Activated gamma-delta T cell treated with Interleukin-2 at 50 U/mL for 16 hours (primary cell): Measurements from ENCODE around the gene NDUFAF8.

Experiments
- DNase-seq: peaks from one replicate; pipeline ENCODE4 v3.0.0-alpha.2; 2020

The NDUFAF8 gene

DNA sequence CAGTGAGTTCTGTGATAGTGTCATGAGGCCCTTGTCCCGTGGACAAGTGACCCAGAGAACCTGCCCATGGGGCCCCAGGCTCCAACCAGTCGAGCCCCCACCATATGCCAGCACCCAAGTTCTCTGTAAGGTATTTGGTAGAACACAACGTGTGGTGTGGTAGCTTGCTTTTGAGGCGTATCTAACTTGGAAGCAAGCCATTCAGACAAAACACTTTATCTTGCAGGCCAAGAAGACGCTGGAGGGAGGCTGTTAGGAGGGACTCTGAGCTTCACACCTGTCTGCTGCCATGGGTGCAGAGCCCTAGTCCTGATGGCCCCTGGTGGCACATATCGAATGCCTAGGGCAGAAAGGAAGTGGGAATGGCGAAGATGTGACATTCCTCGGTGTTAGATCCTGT is 1.6 kb downstream of the NDUFAF8 start:
- DNase-seq = no peak

DNA sequence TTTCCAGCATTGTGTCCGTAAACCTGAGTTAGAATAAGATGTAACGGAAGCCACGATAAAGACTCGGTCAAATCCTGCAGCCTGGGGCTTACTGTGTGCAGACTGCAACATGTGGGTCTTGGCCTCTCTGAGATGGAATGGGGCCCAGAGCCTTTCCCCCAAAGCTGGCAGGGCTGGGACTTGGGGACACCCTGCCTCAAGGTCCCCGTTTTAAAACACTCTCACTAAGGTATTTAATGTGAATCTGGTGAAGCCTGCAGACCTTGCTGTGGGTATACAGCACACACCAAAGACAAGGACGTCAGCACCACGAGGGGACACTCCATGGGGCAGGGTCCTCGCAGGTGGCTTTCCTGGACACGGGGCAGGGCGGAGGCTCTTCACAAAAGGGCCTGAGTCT is 2.1 kb downstream of the NDUFAF8 start:
- no peak for DNase-seq

DNA sequence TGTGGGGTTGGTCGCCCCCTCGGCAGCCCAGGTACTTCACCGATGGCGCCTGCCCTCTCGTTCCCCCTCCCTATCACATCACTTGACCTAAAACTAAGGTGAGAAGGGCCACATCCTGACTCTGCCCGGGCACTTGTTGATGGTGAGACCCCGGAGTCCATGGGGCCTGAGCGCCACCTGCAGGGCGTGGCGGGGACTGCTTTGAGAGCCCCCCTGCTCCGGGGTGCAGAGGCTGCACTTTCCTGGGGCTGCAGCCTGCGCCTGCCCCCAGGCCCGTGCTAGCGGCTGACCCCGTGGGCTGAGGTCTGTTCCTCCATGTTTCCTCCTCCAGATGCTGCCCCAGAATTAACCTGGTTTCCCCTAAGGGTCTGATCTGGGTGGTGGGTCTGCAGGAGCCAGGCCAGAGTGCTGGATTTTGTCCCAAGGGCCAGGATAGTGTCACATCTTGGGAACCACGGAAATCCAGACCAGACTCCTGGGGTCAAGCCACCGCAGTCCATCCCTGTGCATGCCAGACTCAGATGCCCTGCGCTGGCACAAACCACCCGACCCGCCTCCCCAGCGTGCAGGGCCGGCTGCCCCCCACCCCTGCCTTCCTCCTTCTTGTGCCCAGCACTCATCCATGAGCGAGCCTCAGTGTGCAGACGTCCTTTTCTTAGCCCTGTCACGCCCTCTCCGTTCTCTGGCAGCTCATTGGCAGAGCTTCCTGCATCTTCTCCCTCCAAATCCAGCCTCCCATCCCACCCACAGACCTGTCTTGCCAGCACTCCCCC is 2.7 kb downstream of the NDUFAF8 start:
- peak; percentile 53 for DNase-seq

DNA sequence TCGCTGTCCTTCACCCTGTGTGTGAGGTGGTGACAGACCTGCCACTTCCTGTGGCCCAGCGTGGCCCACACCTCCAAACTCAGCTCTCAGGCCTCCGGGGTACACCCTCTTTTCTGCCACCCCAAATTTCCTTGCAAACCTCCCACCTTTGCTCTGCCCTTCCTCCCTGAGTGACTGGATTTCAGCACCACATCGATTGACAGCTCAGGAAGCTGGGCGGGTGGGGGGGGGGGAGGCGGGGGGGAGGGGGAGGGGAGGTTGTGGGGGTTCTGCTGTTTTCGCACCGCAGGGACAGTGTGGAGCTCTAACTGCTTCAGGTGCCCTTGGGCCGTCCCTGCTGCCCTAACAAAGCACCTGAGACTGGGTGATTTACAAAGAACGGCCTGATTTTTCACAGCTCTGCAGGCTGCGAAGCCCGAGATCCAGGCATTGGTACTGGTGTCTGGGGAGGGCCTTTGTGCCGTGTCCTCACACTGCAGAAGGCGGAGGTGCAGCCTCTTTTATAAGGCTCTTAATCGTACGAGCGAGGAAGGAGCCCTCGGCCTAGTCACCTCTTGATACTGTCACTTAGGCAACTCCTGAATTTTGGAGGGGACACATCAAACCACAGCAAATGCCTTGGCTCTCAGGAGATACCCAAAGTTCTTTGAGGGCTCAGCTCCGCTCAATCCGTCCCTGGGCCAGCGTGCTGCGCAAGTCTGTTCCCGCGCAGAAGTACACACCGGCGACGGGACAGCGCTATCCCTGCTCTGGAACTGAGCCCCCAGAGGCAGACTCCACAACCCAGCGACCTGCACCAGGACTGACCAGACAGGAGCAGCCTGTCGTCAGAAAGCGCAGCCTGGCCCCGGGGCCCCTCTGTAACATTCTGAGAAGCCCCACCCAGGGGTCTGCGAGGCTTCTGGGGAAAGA is 3.6 kb downstream of the NDUFAF8 start:
- DNase-seq = no peak

DNA sequence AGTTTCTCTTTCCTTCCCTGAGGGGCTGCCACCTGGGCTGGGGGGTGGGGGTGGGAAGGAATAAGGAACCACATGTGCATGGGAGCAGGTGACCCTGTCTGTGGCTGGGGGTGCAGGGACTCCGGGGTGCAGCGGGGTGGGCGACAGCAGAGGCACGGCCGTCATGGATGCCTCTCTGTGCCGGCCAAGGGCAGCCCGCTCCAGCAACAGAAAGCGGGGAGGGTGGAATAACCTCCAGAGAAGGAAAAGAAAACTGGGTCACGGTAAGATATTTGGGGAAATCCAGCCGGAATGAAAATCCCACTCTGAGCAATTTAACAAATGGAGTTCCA is 4.2 kb downstream of the NDUFAF8 start:
- DNase-seq = no peak

DNA sequence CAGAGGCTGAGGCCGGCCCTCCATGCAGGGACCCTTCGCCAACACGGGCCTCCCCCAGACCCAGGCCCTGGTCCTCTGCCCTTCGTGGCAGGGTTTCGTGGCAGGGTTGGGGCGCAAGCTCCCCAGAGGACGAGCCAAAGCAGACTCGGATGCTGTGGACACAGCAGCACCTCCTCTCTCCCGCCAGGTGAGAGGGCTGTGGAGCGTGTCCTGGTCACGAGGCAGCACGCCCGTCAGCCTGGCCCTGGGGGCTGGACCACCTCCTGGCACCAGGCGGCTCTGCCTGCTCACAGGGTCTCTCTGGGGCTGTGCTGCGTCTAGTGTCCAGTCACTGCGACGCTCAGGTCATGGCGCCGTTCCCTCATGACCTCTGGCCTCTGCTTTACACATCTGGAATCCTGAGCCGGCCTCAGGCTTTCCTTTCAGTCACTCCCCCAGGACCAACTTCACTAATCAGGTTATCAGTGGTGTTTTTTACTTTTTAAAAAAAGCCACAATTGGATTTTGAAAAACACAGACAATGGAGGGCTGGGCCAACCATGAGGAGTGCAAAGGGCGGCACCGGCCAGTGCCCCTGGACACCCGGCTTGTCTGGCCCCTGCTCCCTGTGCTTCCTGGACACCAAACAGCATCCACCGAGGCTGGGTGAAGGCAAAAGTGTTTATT is 5.4 kb downstream of the NDUFAF8 start:
- DNase-seq = no peak

DNA sequence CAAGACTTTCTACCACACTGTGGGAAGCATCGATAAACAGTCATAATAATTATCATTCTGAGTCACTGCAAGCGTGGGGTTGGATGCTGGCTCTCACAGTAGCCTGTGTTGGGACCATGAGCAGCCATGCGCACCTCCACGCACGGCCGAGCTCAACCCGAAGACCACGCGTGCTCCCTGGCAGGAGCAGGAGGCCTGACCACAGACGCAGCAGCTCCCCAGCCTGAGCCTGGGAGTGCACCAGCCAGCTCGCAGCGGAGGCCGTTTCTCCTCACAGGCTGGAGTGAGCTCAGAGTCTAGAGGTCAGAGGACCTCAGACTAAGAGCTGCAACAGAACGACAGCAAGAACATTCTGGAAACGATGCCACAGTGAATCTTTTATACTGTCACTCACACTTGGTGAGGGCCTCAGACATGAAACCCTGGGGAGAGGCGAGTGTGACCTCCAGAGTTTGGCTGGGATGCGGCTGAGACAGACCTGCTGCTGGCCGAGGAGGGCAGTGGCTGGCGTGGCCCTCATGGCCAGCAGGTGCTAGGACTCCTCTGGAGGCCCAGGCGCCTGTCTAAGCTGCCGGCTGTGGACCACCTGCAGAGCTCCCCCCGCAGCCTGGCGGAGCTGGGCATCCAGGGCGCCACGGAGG is 6.0 kb downstream of the NDUFAF8 start:
- DNase-seq = no peak

DNA sequence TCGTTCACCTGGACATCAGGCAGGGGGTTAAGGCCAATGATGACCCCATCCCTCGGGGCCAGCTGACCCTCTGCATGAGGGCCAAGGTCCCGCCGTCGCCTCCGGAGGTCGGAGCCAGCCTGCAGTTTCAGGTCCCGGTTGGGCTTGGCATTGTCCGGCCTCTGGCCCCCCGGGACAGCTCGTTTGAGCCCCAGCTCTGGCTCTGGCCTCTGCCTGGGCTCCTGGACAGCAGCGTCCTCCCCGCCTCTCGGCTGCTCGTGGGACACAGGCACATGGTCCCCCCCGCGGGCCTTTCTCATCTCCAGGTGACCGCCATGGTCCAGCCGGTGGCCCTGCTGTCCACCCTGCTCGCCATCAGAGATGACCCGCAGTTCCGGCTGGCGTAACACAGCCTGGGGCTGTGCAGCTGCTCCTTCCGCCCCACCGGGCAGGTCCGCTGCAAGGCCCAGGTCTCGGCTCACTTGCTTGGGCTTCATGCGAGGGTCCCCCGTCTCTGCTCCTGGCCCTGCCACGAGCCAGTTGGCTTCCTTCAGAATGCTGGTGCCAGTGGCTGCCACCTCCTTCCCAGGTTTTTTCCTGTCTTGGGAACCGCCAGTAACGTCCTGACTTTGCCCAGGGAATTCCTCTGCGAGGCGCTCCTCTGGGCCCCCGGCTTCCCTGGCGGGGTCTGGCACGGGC is 6.7 kb downstream of the NDUFAF8 start:
- no peak for DNase-seq

DNA sequence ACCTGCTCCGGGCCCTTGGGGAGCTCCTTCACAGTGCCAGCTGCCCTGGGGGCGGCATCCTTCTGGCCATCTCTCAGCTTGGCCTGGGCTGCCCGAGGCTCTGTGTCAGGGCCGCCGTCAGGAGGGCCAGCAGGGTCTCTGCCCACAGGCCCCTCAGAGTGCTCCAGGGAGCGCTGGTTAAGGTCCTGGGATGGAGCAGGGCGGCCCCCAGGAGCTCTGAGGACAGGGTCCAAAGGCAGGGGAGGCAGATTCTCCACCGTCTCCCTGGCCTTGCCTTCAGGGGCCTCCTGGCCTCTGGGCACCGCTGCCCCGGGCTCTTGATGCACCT is 7.2 kb downstream of the NDUFAF8 start:
- DNase-seq = no peak

DNA sequence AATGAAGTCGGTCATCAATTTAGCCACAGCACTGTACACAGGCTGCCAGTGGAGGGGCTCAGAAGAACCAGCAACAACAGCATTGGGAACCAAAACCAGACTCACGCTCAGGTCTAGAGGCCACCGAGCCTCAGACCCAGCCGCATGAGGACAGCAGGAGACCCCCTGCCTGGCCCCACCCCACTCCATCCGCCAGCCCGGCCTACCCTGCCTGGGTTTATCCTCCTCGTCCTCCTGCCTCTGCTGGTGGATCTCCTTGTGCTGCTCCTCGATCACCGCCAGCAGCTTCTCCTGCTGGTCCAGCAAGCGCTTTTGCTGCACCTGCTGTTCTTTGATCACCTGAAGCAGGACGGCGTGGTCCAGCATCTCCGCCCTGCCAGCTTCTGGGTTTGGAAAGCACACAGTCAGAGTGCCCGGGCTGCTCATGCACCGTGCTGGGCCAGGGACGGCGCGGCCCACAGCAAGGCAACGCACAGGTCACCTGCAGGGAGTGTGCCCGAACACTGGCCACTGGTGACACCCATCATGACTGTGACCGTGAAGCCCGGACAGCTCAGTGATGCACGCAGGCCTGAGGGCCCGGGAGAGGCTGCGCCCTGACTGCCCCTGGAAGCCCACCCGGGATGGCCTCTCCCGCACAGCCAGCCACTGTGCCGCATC is 7.7 kb downstream of the NDUFAF8 start:
- DNase-seq = no peak

DNA sequence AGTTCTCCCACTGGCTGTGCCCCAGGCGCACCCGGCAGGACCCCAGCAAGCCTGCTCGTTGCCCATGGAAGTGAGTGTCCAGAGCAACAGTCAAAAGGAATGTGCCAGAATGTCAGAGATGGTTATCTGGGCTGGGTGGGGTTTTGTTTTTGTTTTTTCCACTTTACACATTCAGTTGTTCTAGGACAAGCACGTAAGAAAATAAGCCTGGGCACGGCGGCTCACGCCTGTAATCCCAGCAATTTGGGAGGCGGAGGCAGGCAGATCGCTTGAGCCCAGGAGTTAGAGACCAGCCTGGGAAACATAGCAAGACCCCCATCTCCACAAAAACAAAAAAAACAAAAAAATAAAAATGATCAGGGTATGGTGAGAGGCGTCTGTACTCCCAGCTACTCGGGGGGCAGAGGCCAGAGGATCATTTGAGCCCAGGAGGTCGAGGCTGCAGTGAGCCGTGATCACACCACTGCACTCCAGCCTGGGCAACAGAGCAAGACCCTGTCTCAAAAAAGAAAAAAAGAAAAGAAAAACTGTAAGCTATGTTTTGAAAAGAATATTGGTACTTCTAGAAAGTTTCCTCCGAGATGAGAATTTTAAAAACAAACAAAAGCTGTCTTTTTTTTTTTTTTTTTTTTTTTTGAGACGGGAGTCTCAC is 8.3 kb downstream of the NDUFAF8 start:
- DNase-seq = no peak

DNA sequence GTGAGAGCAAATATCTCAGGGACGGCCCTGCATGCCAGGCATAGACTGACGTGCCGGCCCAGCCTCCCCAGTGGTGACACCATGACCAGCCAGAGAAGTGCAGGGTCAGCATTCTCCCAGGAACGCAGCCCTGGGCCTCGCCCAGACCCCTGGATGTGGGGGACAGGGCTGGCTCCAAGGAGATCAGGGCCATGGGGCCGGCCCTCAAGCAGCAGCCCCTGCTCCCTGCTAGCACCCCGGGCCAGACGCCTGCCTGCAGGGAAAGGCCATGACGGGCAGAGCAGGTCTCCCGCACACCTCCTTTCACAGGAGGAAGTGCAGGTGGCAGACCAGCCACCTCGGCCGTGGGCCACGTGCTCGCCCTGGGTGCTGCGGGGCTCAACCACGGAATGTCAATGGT is 9.5 kb downstream of the NDUFAF8 start:
- no peak for DNase-seq

DNA sequence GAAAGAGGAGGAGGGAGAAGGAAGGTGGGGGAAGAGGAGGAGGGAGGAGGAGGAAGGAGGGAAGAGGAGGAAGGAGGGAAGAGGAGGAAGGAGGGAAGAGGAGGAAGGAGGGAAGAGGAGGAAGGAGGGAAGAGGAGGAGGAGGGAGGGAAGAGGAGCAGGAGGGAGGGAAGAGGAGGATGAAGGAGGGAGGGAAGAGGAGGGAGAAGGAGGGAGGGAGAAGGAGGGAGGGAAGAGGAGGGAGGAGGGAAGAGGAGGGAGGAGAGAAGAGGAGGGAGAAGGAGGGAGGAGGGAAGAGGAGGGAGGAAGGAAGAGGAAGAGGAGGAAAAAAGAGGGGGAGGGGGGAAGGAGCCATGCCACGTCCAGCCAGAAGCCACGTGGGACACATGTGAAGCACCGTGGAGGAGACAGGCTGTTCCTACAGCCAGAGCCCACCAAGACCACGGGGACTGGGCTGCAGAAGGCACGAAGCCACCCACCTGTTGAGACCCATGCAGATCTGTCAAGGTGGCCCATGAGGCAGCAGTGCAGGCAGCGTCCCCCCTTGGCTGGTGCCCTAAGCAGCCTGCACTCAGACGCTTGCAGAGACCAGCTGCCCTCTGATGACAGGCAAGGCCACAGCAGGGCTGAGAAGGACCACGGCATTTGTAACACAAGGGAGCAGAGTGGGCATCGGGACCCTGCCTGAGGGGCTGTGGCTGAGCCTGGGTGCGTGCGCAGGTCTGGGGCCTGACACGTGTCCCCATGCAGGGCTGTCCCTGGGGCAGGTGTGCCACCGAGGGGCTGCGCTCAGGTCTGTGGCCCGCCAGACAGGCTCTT is 10.3 kb downstream of the NDUFAF8 start:
- DNase-seq = no peak

DNA sequence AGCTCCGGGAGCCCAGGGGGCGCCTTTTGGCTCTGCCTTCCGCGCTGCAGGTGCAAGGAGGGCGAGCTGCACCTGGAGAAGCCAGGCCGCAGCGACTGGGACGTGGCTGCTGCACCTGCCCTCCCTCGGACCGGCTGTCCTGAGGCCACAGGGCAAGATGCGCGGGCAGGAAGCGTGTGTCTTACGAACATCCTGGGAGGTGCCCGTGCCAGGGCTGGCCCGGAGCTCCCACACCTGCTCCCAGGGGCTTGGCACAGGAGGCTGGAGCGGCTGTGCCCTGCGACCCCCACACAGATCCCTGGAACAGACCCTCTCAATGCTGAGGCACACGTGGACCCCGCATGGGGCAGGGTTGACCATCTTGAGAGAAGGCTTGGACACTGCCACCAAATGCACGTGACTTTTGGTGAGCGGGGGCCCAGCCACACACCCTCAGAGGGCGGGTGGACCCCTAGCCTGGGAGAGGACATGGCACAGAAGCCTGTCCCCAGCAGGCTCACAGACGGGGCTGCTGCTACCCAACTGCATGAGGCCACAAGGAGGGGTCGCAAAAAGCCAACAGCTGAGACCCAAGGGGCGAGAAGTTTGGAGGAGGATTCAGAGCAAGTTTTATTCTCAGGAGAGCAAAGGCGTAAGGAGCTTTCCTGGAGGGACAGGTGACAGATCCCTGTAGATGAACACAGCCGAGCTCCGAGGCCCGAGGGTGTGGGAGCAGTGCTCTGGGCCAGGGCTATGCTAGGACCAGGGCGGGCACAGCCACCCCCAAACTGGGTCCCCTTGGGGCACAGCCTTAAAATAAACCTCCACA is 11.4 kb downstream of the NDUFAF8 start:
- DNase-seq = no peak

DNA sequence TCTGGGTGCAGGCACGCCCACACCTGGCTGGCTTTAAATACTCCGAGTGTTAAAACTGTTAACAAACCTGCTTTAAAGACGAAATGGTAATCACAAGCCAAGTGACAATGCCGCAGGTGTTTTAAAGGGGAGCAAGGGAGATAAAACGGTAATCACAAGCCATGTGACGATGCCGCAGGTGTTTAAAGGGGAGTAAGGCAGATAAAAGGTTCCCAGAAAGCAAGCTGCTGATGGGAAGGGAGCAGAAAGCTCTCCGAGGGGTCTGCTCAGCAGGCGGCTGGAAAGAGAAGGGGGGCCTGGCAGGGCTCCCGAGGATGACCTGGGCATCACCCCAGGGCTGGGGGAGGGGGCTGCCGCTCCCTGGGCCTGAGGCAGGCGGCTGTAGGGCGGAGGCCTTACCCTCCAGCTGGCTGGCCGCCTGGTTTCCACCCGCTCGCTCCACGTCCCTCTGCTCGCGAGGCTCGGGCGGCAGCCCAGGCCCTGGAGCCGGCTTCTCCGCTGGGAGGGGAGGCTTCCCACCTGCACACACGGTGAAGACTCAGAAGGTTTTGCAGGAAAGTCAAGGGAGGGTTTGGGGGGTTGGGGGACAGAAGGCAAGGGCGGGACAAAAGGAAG is 12.1 kb downstream of the NDUFAF8 start:
- DNase-seq = no peak

DNA sequence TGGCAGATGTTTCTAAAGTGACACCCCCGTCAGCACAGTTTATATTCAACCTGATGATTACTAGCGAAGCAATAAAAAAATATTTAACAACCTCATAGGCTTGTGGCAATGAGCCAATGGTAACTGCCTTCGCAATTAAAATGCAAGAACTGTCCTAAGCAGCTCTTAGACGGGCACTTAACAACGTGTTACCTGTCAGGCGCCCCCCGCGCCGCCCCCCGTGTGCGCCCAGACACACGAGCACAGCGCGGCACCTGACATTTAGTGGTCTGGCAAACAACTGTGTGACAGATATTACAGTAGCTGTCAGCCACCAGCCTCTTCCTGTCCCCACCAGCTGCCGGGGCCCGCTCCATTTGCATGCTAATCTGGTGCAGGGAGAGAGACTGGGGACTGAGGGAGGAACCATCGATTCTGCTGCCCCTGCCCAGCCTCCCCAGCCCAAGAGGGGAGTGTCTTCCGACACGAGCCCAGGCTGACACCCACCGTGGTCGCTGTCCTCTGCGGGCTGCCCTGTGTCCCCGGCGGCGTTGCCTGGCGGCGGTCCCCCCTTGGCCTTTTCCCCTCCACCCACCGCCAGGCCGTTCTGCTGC is 12.7 kb downstream of the NDUFAF8 start:
- no peak for DNase-seq

DNA sequence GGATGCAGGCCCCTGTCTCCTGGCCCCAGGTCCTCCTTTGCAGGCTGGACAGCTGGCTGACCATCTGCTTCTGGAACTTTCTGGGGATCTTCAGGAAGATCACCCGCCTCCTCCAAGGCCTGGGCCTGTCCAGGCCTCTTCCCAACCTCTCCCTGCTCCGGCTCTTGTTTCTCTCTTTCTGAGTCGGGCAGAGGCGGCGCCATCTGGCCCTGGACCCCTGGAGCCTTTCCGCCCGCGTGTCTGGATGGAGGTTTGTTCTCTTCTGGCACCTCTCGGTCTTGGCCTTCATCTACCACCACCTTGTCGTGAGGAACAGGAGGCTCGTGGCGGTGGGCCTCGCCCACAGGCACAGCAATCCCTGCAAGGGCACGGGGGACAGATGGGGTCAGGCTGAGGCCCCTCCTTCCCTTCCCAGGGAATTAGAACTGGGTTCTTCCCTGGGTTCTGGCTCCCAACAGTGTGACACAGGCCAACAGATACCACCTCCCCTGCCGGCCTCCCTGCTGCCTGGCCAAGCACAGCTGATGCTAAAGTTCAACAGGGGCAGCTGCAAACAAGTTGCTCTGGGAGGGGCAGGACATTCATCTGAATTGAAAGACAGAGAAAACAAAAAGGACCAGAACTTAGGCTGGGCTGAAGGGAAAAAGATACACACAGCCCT is 13.3 kb downstream of the NDUFAF8 start:
- DNase-seq = no peak

DNA sequence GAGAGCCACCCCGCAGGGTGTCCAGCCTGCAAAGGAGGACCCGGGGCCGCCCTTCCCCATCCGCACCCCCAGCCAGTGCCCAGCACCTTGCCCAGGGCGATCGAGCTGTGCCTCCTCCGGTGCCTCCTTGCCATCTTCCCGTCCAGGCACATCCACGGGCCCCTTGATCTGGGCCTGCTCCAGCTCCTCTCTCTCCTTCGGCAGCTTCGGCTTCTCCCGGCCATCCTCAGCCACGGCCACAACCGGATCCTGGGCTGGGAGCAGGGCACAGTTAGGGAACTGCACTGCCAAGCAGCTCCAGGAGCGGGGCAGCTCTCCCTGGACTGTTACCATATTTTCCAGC is 13.8 kb downstream of the NDUFAF8 start:
- no peak for DNase-seq
